IPS-15b (cell line): ENCODE data around the gene ERAL1.

Experiments used
- H3K27me3 ChIP-seq: one replicate; pipeline ENCODE4 v1.6.1; 2013; ENCODE audit warnings: low read length; ENCODE audit not compliant: control insufficient read depth, insufficient read depth
- H3K36me3 ChIP-seq: one replicate; pipeline ENCODE4 v1.6.1; 2013; ENCODE audit warnings: low read length; ENCODE audit not compliant: control insufficient read depth, insufficient read depth
- H3K4me1 ChIP-seq: one replicate; pipeline ENCODE4 v1.6.1; 2013; ENCODE audit warnings: mild to moderate bottlenecking, low read length; ENCODE audit not compliant: control insufficient read depth, insufficient read depth
- H3K4me3 ChIP-seq: one replicate; pipeline ENCODE4 v1.5.1; 2013; ENCODE audit warnings: low read depth, low read length
- H3K9ac ChIP-seq: one replicate; pipeline ENCODE4 v1.6.1; 2013; ENCODE audit warnings: low read depth, mild to moderate bottlenecking, low read length
- H3K9me3 ChIP-seq: one replicate; pipeline ENCODE4 v1.6.1; 2013; ENCODE audit warnings: mild to moderate bottlenecking, low read length; ENCODE audit not compliant: control insufficient read depth, insufficient read depth

ERAL1 gene

GRCh38 chr17:28854457-28855335, at the start of gene ERAL1:
ERAL1 (plus strand) TSS chr17:28855016; CDS start chr17:28855035, 19 bp downstream.
- no peaks in the 10 kb centered on the region for H3K9me3 ChIP-seq
- H3K27me3 ChIP-seq, result no peaks in the 10 kb centered on the region

GRCh38 chr17:28807925-28808634, 46.7 kb upstream of the ERAL1 start:
- H3K27me3 ChIP-seq, result no peaks in the 10 kb centered on the region
- peaks cover 20% of the 10 kb centered on the region for H3K4me1 ChIP-seq
- H3K36me3 ChIP-seq, result peaks cover 2% of the 10 kb centered on the region
- no peaks in the 10 kb centered on the region for H3K9me3 ChIP-seq
- peak overlapping the region; percentile 29 for H3K9ac ChIP-seq
- H3K4me3 ChIP-seq, result peak overlapping the region; percentile 3

More at GRCh38 chr17:28854457-28855335, at the start of gene ERAL1:
- peak within 1 kb of the TSS; percentile 75 for H3K9ac ChIP-seq
- H3K4me3 ChIP-seq, result peak within 1 kb of the TSS; percentile 72
- H3K36me3 ChIP-seq, result peaks cover 18% of the 10 kb centered on the region
- H3K4me1 ChIP-seq, result no peaks in the 10 kb centered on the region

- H3K27me3 ChIP-seq, result no peaks in the 10 kb centered on the region
- H3K9ac ChIP-seq, result no peak overlapping the region
- H3K36me3 ChIP-seq, result no peaks in the 10 kb centered on the region
- H3K4me3 ChIP-seq, result no peak overlapping the region
- no peaks in the 10 kb centered on the region for H3K9me3 ChIP-seq
- H3K4me1 ChIP-seq, result peaks cover 22% of the 10 kb centered on the region
Observed at GRCh38 chr17:28810437-28810836, 44.4 kb upstream of the ERAL1 start.

- H3K27me3 ChIP-seq, result no peaks in the 10 kb centered on the region
- no peaks in the 10 kb centered on the region for H3K9me3 ChIP-seq
- H3K4me1 ChIP-seq, result peaks cover 22% of the 10 kb centered on the region
- H3K36me3 ChIP-seq, result no peaks in the 10 kb centered on the region
- H3K4me3 ChIP-seq, result peak overlapping the region; percentile 80
- H3K9ac ChIP-seq, result peak overlapping the region; percentile 70
Observed at GRCh38 chr17:28811651-28812090, 43.1 kb upstream of the ERAL1 start.

GRCh38 chr17:28812091-28812747, 42.6 kb upstream of the ERAL1 start:
- no peaks in the 10 kb centered on the region for H3K27me3 ChIP-seq
- H3K9ac ChIP-seq, result peak overlapping the region; percentile 85
- H3K4me3 ChIP-seq, result peak overlapping the region; percentile 80
- H3K36me3 ChIP-seq, result no peaks in the 10 kb centered on the region
- no peaks in the 10 kb centered on the region for H3K9me3 ChIP-seq
- peaks cover 22% of the 10 kb centered on the region for H3K4me1 ChIP-seq

GRCh38 chr17:28812748-28813377, 42.0 kb upstream of the ERAL1 start:
- peak overlapping the region; percentile 85 for H3K9ac ChIP-seq
- no peaks in the 10 kb centered on the region for H3K9me3 ChIP-seq
- H3K27me3 ChIP-seq, result no peaks in the 10 kb centered on the region
- H3K4me1 ChIP-seq, result peaks cover 17% of the 10 kb centered on the region
- H3K36me3 ChIP-seq, result no peaks in the 10 kb centered on the region
- H3K4me3 ChIP-seq, result peak overlapping the region; percentile 69

GRCh38 chr17:28816540-28816939, 38.3 kb upstream of the ERAL1 start:
- H3K4me3 ChIP-seq, result no peak overlapping the region
- H3K27me3 ChIP-seq, result no peaks in the 10 kb centered on the region
- H3K9me3 ChIP-seq, result no peaks in the 10 kb centered on the region
- no peak overlapping the region for H3K9ac ChIP-seq
- no peaks in the 10 kb centered on the region for H3K36me3 ChIP-seq
- H3K4me1 ChIP-seq, result peaks cover 4% of the 10 kb centered on the region

GRCh38 chr17:28818819-28819221, 36.0 kb upstream of the ERAL1 start:
- H3K27me3 ChIP-seq, result no peaks in the 10 kb centered on the region
- no peaks in the 10 kb centered on the region for H3K4me1 ChIP-seq
- H3K9me3 ChIP-seq, result no peaks in the 10 kb centered on the region
- no peaks in the 10 kb centered on the region for H3K36me3 ChIP-seq
- H3K4me3 ChIP-seq, result no peak overlapping the region
- H3K9ac ChIP-seq, result no peak overlapping the region

GRCh38 chr17:28819582-28819981, 35.2 kb upstream of the ERAL1 start:
- H3K4me3 ChIP-seq, result no peak overlapping the region
- no peaks in the 10 kb centered on the region for H3K27me3 ChIP-seq

GRCh38 chr17:28827672-28828071, 27.1 kb upstream of the ERAL1 start:
- no peak overlapping the region for H3K9ac ChIP-seq
- H3K9me3 ChIP-seq, result no peaks in the 10 kb centered on the region
- no peaks in the 10 kb centered on the region for H3K27me3 ChIP-seq
- H3K36me3 ChIP-seq, result no peaks in the 10 kb centered on the region
- no peaks in the 10 kb centered on the region for H3K4me1 ChIP-seq
- H3K4me3 ChIP-seq, result no peak overlapping the region

More at GRCh38 chr17:28819582-28819981, 35.2 kb upstream of the ERAL1 start:
- Histone ChIP-seq H3K9ac (no peak overlapping the region), H3K9me3 (no peaks in the 10 kb centered on the region), H3K36me3 (no peaks in the 10 kb centered on the region), H3K4me1 (no peaks in the 10 kb centered on the region)
